CD4-positive, alpha-beta T cell treated with Interleukin-17A for 1 hour (primary cell): ENCODE data around the gene MYH7.
"Not testable (repeated sequence)": the region's sequence is repeated elsewhere in the genome, so short reads cannot be mapped to it uniquely, and the experiment has no call there.

Experiments
- DNase-seq: peaks from one replicate; pipeline ENCODE4 v3.0.0-alpha.2; 2020

The MYH7 gene

GRCh38 chr14:23430016-23430722 lies 5.3 kb downstream of the MYH7 start:
- no peak for DNase-seq

GRCh38 chr14:23428686-23429495 lies 6.6 kb downstream of the MYH7 start:
- no peak for DNase-seq

DNA sequence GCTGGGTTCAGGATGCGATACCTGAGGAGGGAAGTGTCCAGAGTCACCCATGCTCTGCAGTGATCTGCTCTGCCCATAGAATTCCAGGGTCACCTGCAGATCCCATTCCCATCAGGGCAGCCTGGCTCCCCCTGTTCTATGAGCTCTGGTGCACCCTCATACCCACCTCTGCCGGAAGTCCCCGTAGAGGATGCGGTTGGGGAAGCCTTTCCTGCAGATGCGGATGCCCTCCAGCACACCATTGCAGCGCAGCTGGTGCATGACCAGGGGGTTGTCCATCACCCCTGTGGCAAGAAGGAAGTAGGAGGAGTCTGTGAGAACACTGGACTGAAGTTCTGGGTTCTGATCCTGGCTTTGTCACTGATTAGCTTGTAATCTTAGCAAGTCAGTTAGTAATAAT lies 9.7 kb downstream of the MYH7 start:
- not testable (repeated sequence) for DNase-seq

DNA sequence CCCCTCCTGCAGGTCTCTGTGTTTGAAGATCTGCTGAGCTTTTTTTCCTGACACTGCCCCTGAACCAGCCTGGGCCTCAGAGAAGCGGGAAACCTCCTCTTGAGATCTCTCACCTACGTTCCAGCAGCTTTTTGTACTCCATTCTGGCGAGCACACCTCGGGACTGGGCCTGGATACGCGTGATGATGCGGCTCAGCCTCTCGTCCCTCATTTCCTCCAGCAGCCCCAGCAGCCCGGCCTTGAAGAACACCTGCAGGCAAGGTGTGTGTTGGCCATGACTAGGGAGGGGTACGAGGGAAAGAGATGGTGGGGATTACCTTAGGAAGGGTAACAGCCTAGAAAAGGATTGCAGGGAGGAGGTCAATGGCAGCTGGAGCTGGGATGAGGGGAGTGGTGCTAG lies 10.3 kb downstream of the MYH7 start:
- DNase-seq: no peak

DNA sequence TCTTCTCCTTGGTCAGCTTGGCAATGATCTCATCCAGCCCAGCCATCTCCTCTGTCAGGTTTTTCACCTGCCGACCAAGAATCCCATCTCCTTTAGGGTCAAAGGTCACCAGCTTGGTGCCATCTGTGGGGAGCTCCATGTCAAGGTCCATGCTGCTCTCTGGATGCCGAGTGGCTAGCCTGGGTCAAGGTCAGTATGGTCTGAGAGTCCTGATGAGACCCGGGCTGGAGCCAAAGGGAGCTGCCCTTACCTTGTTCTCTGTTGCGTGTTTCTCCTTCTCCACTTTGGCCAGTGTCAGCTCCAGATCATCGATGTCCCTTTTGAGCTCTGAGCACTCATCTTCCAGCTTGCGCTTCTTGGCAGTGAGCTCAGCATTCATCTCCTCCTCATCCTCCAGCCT lies 11.8 kb downstream of the MYH7 start:
- no peak for DNase-seq

DNA sequence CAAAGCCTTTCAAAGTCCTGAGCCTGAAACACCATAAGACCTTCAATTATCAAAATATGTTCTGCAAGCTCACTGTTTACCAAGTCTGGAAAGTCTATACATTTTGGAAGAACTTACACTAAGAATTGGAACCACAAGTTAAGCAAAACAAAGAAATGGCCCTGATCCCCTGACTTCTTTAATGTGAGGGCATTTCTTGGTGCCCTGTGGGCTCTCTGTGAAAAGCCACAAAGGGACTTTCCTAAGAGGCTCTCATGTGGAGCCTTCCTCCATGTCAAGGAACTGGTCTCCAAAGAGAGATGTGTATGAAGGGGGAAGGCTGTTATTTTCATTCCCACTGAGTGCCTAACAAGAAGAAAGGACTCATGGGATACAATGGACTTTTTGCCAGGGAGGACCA lies 13.9 kb downstream of the MYH7 start:
- no peak for DNase-seq

- DNase-seq: not testable (repeated sequence)
Observed at GRCh38 chr14:23419646-23420045, 15.8 kb downstream of the MYH7 start.

DNA sequence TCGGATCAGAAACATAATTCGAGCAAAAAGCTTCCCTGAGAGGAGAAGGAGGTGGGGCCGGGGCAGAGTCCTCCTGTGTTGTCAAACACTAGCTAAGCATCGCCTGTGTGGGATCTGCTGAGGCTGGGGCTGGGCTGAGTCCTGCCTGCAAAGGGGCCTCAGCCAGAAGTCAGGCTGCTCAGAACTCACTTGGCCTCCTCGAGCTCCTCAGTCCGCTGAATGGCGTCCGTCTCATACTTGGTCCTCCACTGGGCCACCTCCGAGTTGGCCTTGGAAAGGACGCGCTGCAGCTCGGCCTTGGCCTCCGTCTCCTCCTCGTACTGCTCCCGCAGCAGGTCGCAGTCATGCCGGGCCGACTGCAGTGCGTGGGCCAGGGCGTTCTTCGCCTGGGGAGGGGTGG lies 17.4 kb downstream of the MYH7 start:
- DNase-seq: no peak

- DNase-seq: not testable (repeated sequence)
Observed at GRCh38 chr14:23417269-23417668, 18.2 kb downstream of the MYH7 start.

- DNase-seq: no peak
Observed at GRCh38 chr14:23416801-23417200, 18.7 kb downstream of the MYH7 start.

DNA sequence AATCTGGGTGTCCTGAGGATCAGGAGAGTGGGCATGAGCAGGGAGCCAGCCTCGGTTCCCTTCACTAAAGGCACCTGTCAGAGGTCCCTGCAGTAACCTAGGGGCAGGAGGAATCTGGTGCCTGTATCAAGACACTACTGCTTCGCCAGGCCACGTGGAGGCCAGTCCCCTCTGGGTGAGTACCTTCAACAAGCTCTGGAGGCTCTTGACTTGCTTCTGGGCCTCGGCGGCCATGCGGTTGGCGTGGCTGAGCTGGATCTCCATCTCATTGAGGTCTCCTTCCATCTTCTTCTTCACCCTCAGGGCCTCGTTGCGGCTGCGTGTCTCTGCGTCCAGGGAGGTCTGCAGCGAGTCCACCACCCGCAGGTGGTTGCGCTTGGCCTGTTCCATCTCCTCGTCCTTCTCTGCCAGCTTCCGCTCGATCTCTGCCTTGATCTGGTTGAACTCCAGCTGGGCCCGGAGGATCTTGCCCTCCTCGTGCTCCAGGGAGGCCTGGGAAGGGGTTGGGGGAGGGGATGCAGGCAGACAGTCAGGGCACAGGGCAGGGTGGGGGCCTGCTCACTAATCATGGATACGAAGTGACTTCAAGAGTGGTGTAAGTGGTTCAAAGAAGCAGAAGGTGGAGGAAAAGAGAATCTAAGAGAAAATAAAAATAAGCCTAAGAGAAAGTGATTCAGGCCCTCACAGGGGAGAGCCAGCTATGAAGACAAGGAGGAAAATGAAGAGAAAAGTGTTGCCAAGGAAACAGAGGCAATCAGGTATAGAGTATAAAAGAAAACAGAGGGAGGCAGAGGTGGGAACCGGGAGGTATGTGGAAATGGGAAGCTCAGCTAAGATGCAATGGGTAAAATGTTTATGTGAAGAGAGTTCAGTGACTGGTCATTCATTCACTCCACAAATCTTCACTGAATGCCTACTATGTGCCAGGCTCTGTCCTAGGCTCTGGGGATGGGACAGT lies 19.4 kb downstream of the MYH7 start:
- DNase-seq: no peak

GRCh38 chr14:23414906-23415820 lies 20.3 kb downstream of the MYH7 start:
- no peak for DNase-seq

- no peak for DNase-seq
Observed at GRCh38 chr14:23414254-23414653, 21.2 kb downstream of the MYH7 start.

DNA sequence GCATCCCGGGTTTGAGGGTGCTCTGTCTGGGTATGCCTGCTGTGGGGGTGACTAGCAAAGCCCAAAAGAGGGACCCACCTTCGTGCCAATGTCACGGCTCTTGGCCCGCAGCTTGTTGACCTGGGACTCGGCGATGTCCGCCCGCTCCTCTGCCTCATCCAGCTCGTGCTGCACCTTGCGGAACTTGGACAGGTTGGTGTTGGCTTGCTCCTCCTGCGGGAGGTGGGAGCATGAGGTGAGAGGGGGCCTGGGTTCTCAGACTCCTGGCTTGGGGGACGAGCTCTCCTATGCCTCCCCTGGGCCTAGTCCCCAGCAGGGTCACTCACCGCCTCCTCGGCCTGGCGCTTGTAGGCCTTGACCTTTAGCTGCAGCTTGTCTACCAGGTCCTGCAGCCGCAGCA lies 21.8 kb downstream of the MYH7 start:
- no peak for DNase-seq

DNA sequence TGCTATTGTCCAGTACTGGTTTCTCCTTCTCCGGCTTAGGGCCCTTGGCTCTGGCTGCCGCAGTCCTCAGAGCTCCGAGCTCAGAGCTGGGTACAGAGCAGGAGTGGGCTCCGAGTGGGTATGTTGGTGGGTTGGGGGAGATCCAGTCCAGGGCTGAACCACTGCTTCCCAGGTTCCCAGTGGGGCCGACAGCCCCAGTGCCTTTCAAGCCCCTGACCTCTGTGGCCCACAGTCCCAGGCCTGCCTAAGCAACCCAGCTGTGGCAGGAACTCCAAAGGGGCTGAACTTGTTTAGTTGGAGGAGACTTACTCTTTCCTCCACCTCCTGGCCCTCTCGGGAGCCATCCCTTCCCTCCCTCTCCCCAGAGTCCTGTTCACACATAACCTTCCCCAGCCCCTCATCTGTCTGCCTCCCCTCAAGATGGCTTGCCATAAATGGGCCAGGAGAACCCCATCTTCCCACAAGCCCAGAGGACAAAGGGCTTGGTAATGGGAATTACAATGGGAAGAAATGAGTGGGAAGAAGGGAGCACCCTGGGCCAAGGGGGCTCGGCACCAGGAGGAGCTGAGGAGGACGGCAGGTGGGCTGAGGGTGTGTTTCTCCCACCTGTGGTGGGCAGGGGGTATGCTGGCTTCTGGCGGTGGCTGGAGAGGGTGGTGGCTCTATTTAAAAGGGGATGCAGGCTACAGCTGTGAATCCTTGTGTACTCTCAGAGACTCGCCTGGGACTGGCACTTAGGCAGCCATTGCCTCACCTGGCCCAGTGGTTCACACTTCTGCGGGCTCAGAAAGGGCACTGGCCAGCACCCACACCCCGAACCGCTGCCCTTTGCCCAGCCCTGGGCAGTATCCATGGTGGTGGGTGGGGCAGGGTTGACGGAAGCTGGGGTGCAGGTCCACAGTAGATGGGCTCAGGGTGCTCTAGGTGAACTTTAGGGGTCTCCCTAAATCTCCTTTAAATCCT lies 23.6 kb downstream of the MYH7 start:
- DNase-seq: no peak

DNA sequence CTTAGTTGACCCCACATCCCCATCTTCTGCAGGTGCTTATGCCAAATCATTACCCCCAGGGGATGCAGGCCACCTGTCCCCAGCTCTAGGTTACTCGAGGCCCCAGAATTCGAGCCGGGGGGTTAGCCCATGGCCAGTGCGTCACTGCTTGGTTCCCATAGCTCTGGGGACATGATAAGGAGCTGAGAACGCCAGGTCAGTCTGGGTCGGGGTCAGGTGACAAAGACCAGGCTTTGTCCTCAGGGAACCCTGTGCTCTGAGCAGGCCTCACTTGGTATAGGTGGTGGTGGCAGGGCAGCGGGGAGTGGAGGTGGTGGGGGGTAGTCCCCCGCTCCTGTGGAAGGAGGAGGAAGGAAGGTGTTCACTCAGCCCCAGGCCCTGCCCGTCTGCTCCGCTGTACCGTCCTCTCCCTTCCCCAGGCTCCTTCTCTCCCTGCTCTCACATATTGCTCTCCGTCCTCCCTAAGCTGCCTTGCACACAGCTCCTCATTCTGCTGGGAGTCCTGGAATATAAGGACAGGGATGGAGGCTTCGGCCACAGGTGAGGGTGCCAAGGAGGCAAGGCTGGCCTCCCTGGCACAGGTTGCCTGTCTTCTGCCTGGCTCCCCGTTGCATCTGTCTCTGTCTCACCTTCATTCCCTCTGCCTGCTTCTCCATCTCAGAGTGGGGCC lies 25.4 kb downstream of the MYH7 start:
- no peak for DNase-seq

DNA sequence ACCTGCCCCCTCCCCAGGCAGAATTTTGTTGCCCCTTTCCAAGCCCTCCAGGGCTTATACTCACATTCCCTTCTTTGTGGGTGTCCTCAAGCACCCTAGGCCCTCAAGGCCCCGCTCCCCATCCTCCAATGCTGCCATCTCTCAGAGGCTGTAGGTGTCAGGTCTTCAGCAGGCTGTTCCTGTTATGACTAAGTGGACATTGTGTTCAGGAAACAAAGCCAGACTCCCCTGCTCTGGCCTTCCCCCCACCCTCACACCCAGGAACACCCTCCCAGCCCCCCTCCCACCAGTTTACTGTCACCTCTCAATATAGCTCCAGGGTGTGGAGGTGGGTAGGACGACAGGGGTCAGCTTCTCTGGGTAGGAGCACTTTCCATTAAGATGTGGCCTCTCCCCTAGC lies 26.0 kb downstream of the MYH7 start:
- no peak for DNase-seq

GRCh38 chr14:23408307-23408630 lies 27.2 kb downstream of the MYH7 start:
- no peak for DNase-seq

DNA sequence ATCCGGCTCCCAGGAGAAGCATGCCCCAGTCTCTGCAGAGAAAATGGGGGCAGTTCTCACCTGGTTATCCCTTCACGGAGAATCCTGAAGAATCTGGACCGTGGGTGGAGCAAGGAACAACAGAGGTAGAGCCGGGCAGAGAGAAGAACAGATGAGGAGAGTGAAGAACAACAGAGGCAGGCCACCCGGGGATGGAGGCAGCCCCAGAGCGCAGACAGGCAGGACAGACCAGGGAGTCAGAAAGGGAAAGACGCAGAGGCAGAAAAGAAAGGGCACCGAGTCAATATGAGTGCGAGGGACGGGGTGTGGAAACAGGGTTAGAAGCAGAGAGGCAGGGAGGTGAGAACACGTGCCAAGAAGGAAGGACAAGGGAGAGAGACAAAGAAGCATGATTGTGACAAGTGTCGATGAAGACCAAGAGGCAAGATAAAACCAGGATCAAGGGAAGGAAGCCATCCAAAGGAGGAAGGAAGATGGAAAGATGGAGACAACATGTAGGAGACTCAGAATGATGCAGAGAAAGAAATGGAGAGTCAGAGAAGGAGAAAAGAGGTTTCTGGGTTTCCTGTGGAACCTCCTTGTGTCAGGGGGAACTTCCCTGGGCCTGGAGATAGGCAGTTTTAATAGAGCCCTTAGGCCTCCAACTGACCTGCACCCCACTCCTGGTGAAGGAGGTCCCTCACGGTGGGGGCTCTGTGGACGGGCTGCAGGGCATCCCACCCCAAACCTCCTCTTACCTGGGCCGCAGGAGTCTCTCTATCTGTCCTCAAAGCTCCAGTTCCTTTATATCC lies 27.7 kb downstream of the MYH7 start, which contains the start of gene MYH6:
MYH6 (minus strand) TSS at position 758 of the 791 bp plus-strand sequence. CDS start 1,050 bp downstream, outside the sequence.
- no peak for DNase-seq
